Liver (tissue), 9 donors: Measurements from ENCODE around the gene SNAP25. TPM values are rescaled to one million over a fixed set of nuclear protein-coding genes. Genes with fewer than 3 reads are reported as not detected.

Source experiments
- DNase-seq: peaks from one replicate; pipeline ENCODE4 v3.0.0-alpha.2; 2017; ENCODE audit warnings: low spot score
- H3K27ac ChIP-seq, 2 donors: one replicate each; pipeline ENCODE4 v1.7.0; 2013; ENCODE audit warnings: inconsistent platforms in 2 of 2, low read length in 2 of 2, control low read depth in 1 of 2, low read depth in 1 of 2, mild to moderate bottlenecking in 1 of 2
- H3K27me3 ChIP-seq, 4 donors: one replicate each; pipeline versions ENCODE4 v1.6.1 to v1.7.0; 2013; ENCODE audit warnings: low read length in 3 of 4, inconsistent platforms in 1 of 4, mild to moderate bottlenecking in 1 of 4, moderate library complexity in 1 of 4; ENCODE audit not compliant: control insufficient read depth in 4 of 4, insufficient read depth in 4 of 4
- H3K36me3 ChIP-seq, 4 donors: one replicate each; pipeline versions ENCODE4 v1.6.1 to v1.7.0; 2013; ENCODE audit warnings: low read length in 3 of 4, mild to moderate bottlenecking in 3 of 4, low read depth in 1 of 4, moderate library complexity in 1 of 4; ENCODE audit not compliant: control insufficient read depth in 4 of 4, insufficient read depth in 3 of 4
- H3K4me1 ChIP-seq, 4 donors: one replicate each; pipeline versions ENCODE4 v1.6.1 to v1.7.0; 2013; ENCODE audit warnings: low read length in 3 of 4, mild to moderate bottlenecking in 3 of 4, moderate library complexity in 1 of 4; ENCODE audit not compliant: control insufficient read depth in 4 of 4, insufficient read depth in 4 of 4
- H3K4me3 ChIP-seq, 3 donors: one replicate each; pipeline versions ENCODE4 v1.6.1 to v1.7.0; 2013; ENCODE audit warnings: low read length in 3 of 3, control low read depth in 1 of 3, low read depth in 1 of 3, mild to moderate bottlenecking in 1 of 3
- H3K9ac ChIP-seq, 2 donors: one replicate each; pipeline ENCODE4 v1.7.0; 2013; ENCODE audit warnings: low read length in 2 of 2, mild to moderate bottlenecking in 2 of 2, moderate library complexity in 2 of 2, control low read depth in 1 of 2, low read depth in 1 of 2
- H3K9me3 ChIP-seq, 4 donors: one replicate each; pipeline versions ENCODE4 v1.6.1 to v1.7.0; 2013; ENCODE audit warnings: low read length in 3 of 4; ENCODE audit not compliant: control insufficient read depth in 4 of 4
- CTCF ChIP-seq: fragments of 150-350 bp; IDR thresholded peaks from 2 replicates; pipeline ENCODE4 v1.5.1; 2017; ENCODE audit warnings: improper control_type of control experiment, low read depth, low read length; ENCODE audit not compliant: missing input control
- JUND ChIP-seq, 2 donors: IDR thresholded peaks; 2 replicates each; pipeline ENCODE4 v1.6.1; 2016; ENCODE audit warnings: antibody characterized with exemption in 2 of 2
- RAD21 ChIP-seq, 2 donors: IDR thresholded peaks; 2 replicates each; pipeline ENCODE4 v1.6.1; 2016; ENCODE audit warnings: antibody characterized with exemption in 2 of 2, mild to moderate bottlenecking in 2 of 2
- REST ChIP-seq: IDR thresholded peaks from 2 replicates; pipeline ENCODE4 v1.6.1; 2016; ENCODE audit warnings: antibody characterized with exemption, mild to moderate bottlenecking
- ZBTB33 ChIP-seq: IDR thresholded peaks from 2 replicates; pipeline ENCODE4 v1.6.1; 2016; ENCODE audit warnings: antibody characterized with exemption
- WGBS: extraction: QIAGEN DNeasy Blood & Tissue Kit; methylation state at CpG from one replicate; pipeline ENCODE4 v1.1.7; 2013; 5-methylcytosine and 5-hydroxymethylcytosine counted together
- polyA plus RNA-seq, 2 donors: library from polyadenylated mRNA; stranded (reverse) in 1 of 2; unstranded in 1 of 2; fragments of 200-250 nt in 1 of 2; fragments of >200 nt in 1 of 2; fragmentation: Nextera tagmentation in 1 of 2; extraction: Ambion mirVana in 1 of 2; gene quantifications; one replicate each; pipeline versions ENCODE4 v1.2.1 to v1.2.3, GENCODE V29; 2013 to 2015
- total RNA-seq, 2 donors: library from RNA; depleted of rRNA; stranded (reverse); fragments of >200 nt; gene quantifications; one replicate each; pipeline ENCODE4 v1.2.3, GENCODE V29; 2014
- donor health status: healthy.
- donor health status: healthy.
- donor health status: healthy.
- donor health status: healthy.
- donor health status: healthy.

SNAP25 gene
- total and polyA plus RNA-seq, 4 donors = 0.32 to 2.7 (median 0.56) TPM

GRCh38 chr20:10217721-10218410 is 764 bp upstream of the SNAP25 start:
- WGBS = 4% methylated on average over 40 of the region's 40 CpGs
- Histone ChIP-seq H3K36me3 (no peaks in the 10 kb centered on the region), H3K27ac (peak overlapping the region; percentile 66 to 90), H3K27me3 (peaks cover 0 to 3% (median under 1%) of the 10 kb centered on the region in 4 donors), H3K4me1 (peaks cover 5 to 13% (median 9%) of the 10 kb centered on the region in 4 donors), H3K4me3 (peak overlapping the region; percentile 26 to 42 (median 34)), H3K9me3 (no peaks in the 10 kb centered on the region), H3K9ac (peak overlapping the region in 1 of 2 donors; percentile 49)
- TF ChIP-seq REST (peak; percentile 19), JUND (IDR thresholded peaks at IDR 0.05) (no peak), CTCF (no peak), RAD21 (IDR thresholded peaks at IDR 0.05) (peak in 1 of 2 donors; percentile 3)
- DNase-seq = peak; percentile 42

- TF ChIP-seq ZBTB33 (no peak), REST (peak; percentile 99), RAD21 (IDR thresholded peaks at IDR 0.05) (peak; percentile 31 to 50)
- Histone ChIP-seq H3K36me3 (no peaks in the 10 kb centered on the region), H3K4me1 (peaks cover 5 to 13% (median 9%) of the 10 kb centered on the region in 4 donors), H3K9ac (no peak overlapping the region), H3K27ac (no peak overlapping the region), H3K4me3 (no peak overlapping the region), H3K9me3 (no peaks in the 10 kb centered on the region), H3K27me3 (peaks cover 0 to 3% (median under 1%) of the 10 kb centered on the region in 4 donors)
- peak; percentile 82 for DNase-seq
- 2% methylated on average over 32 of the region's 32 CpGs for WGBS
Observed at GRCh38 chr20:10219452-10219791, 792 bp downstream of the SNAP25 start.
